Measurements from ENCODE around the gene BABAM2.

DNA sequence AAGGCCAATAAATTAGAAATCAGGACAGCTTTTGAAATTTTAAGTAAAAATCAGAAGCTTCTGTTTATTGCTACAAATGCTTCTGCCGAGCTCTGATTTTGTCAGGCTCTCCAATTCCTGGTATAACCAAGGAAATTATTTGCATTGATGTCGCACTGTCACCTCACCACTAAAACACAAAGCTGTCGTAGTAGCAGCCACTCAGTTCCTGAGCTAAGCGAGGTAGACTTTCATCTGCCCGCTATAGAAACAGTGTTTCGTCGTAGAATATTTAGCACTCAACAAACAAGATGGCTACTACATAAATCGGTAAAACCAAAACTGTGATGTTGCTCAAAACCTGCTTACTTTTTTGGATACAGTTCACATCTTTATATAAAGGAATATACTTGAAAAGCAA is 360.8 kb downstream of the BABAM2 start:
- TF ChIP-seq, protein P1, sequence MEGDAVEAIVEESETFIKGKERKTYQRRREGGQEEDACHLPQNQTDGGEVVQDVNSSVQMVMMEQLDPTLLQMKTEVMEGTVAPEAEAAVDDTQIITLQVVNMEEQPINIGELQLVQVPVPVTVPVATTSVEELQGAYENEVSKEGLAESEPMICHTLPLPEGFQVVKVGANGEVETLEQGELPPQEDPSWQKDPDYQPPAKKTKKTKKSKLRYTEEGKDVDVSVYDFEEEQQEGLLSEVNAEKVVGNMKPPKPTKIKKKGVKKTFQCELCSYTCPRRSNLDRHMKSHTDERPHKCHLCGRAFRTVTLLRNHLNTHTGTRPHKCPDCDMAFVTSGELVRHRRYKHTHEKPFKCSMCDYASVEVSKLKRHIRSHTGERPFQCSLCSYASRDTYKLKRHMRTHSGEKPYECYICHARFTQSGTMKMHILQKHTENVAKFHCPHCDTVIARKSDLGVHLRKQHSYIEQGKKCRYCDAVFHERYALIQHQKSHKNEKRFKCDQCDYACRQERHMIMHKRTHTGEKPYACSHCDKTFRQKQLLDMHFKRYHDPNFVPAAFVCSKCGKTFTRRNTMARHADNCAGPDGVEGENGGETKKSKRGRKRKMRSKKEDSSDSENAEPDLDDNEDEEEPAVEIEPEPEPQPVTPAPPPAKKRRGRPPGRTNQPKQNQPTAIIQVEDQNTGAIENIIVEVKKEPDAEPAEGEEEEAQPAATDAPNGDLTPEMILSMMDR (IDR thresholded peaks at IDR 0.05) = no peak
- TF ChIP-seq POLR2AphosphoS5 (IDR thresholded peaks at IDR 0.05) = no peak
- no peak for TF ChIP-seq POLR2A (IDR thresholded peaks at IDR 0.05)
